ENCODE results near the gene RNFT2. TPM values are rescaled to one million over a fixed set of nuclear protein-coding genes. Genes with fewer than 3 reads are reported as not detected.

The RNFT2 gene
- total RNA-seq, 1 experiment from 2014 or later, result 29.5 TPM

- WGBS (ENCODE audit: extremely low coverage, insufficient read length, low lambda C conversion rate), result no CpG with 5 or more reads among the region's 5 CpGs
- Histone ChIP-seq H3K4me2 (ENCODE audit: insufficient read depth, insufficient read length, low read length) (no peak overlapping the region), H2BK20ac (ENCODE audit: low read depth, low read length, poor library complexity, severe bottlenecking) (no peak overlapping the region), H3K9ac (ENCODE audit: extremely low read depth, insufficient read length, low read length) (no peak overlapping the region), H2AK5ac (ENCODE audit: insufficient read length, low read length) (no peak overlapping the region), H3K79me1 (ENCODE audit: insufficient read depth, low read depth, low read length, poor library complexity, severe bottlenecking) (no peaks in the 10 kb centered on the region), H3K27me3 (ENCODE audit: insufficient read depth, low read length) (no peaks in the 10 kb centered on the region), H3K4ac (ENCODE audit: low read depth, low read length) (no peak overlapping the region), H3K18ac (ENCODE audit: insufficient read length, low read depth, low read length) (no peak overlapping the region), H3K4me1 (ENCODE audit: insufficient read depth, low read length) (peaks cover 2% of the 10 kb centered on the region; the same call in 1 of the 2 replicates), H4K91ac (ENCODE audit: insufficient read length, low read depth, low read length) (no peak overlapping the region), H3K56ac (ENCODE audit: insufficient read length, low read depth, low read length) (no peak overlapping the region), H2BK12ac (ENCODE audit: insufficient read length, low read depth, low read length) (no peak overlapping the region), H3K23me2 (ENCODE audit: insufficient read length, low read depth, low read length, poor library complexity, severe bottlenecking) (no peaks in the 10 kb centered on the region), H4K20me1 (ENCODE audit: control insufficient read depth, insufficient read depth, insufficient read length) (no peaks in the 10 kb centered on the region), H4K5ac (ENCODE audit: insufficient read length, low read depth, low read length) (no peak overlapping the region), H2BK5ac (ENCODE audit: insufficient read length, low read length) (no peak overlapping the region), H4K8ac (replicated peaks; ENCODE audit: insufficient read length, low read depth, low read length) (no peak overlapping the region), H3K79me2 (ENCODE audit: insufficient read depth, low read length) (no peaks in the 10 kb centered on the region), H3T11ph (ENCODE audit: low read length) (no peak overlapping the region), H3K9me3 (ENCODE audit: control insufficient read depth, low read depth, low read length) (no peaks in the 10 kb centered on the region), H3K14ac (ENCODE audit: insufficient read depth, low read length) (no peak overlapping the region), H2BK120ac (ENCODE audit: low read depth, low read length, poor library complexity, severe bottlenecking) (no peak overlapping the region), H2BK15ac (ENCODE audit: low read depth, low read length) (no peak overlapping the region), H3K23ac (ENCODE audit: insufficient read length, low read depth, low read length) (no peak overlapping the region), H3K27ac (ENCODE audit: insufficient read length, low read depth, low read length) (no peak overlapping the region), H2AFZ (ENCODE audit: low read length) (no peak overlapping the region)
- peaks cover 22 to 30% of the 10 kb centered on the region in 2 experiments for H3K4me1 Mint-ChIP-seq
- TF ChIP-seq CTCF (conservative IDR thresholded peaks at IDR 0.05), result no peak
- peaks cover 20% of the 10 kb centered on the region for H3K27me3 Mint-ChIP-seq (ENCODE audit: low read depth)
- no peaks in the 10 kb centered on the region for H3K9me3 Mint-ChIP-seq
- no peak overlapping the region for H3K27ac Mint-ChIP-seq
- DNase-seq, result no peak
- H3K36me3 Mint-ChIP-seq (ENCODE audit: insufficient read depth in 1 of 3, low read depth in 3 of 3), result 0 out of 7 replicates have a peak, but pooled peaks cover 0 to 2% (median 0%) of the 10 kb centered on the region in 3 experiments
- H3K4me3 Mint-ChIP-seq, result no peak overlapping the region
Observed at GRCh38 chr12:116689521-116689920, 48.6 kb upstream of the RNFT2 start.

Measured in H9 (cell line).